SK-N-SH (cell line): ENCODE measurements around the gene TCEA2. TPM values are rescaled to one million over a fixed set of nuclear protein-coding genes. Genes with fewer than 3 reads are reported as not detected.

Source experiments
- CTCF ChIA-PET: fragments of 300-600, 350-600 bp; formaldehyde crosslinking; extraction: SDS; loops from one replicate; lab custom pipeline; 2021; lab: Yijun Ruan, JAX
- POLR2A ChIA-PET: fragments of 350-600 bp; sonication (Branson Sonifier 250); formaldehyde crosslinking; extraction: SDS; loops from one replicate; lab custom pipeline; 2020; ENCODE audit warnings: antibody characterized with exemption, inconsistent platforms; lab: Yijun Ruan, JAX
- DNase-seq: peaks from one replicate; pipeline ENCODE4 v3.0.0; 2012
- H2AFZ ChIP-seq: fragments of 200-600 bp; sonication (generic); 2 replicates; pipeline ENCODE4 v1.8.1; 2016; ENCODE audit warnings: antibody characterized with exemption, mild to moderate bottlenecking, low read depth
- H3F3A ChIP-seq: fragments of 200-600 bp; sonication (generic); replicated peaks from 2 replicates; pipeline ENCODE3; 2016; ENCODE audit warnings: antibody characterized with exemption, mild to moderate bottlenecking; ENCODE audit not compliant: insufficient read depth
- H3K27ac ChIP-seq, 2 experiments: fragments of 200-500 bp in 1 of 2; fragments of 200-600 bp in 1 of 2; sonication (Bioruptor generic) in 1 of 2; sonication (generic), shearing (Covaris generic) in 1 of 2; 2 replicates each; pipeline versions ENCODE4 v1.5.1 to v1.6.1; 2014 to 2016; ENCODE audit warnings: low read depth in 2 of 2, inconsistent platforms in 1 of 2, low read length in 1 of 2, mild to moderate bottlenecking in 1 of 2, mixed read lengths in 1 of 2
- H3K27me3 ChIP-seq: fragments of 200-600 bp; sonication (generic), shearing (Covaris generic); 2 replicates; pipeline ENCODE4 v1.6.1; 2016; ENCODE audit warnings: mixed run types; ENCODE audit not compliant: insufficient read depth
- H3K36me3 ChIP-seq, 2 experiments: fragments of 200-500 bp in 1 of 2; fragments of 200-600 bp in 1 of 2; sonication (Bioruptor generic) in 1 of 2; sonication (generic) in 1 of 2; replicated peaks in 1 of 2; 2 replicates each; pipeline versions ENCODE3 to v1.5.1; 2014 to 2016; ENCODE audit warnings: low read length in 1 of 2, mild to moderate bottlenecking in 1 of 2; ENCODE audit not compliant: insufficient read depth in 2 of 2, control insufficient read depth in 1 of 2
- H3K4me1 ChIP-seq, 2 experiments: fragments of 200-500 bp in 1 of 2; fragments of 200-600 bp in 1 of 2; sonication (Bioruptor generic) in 1 of 2; sonication (generic), shearing (Covaris generic) in 1 of 2; 2 replicates each; pipeline versions ENCODE4 v1.5.1 to v1.6.1; 2014 to 2016; ENCODE audit warnings: low read depth in 1 of 2, low read length in 1 of 2, mixed run types in 1 of 2; ENCODE audit not compliant: insufficient read depth in 2 of 2, control insufficient read depth in 1 of 2
- H3K4me2 ChIP-seq: fragments of 200-600 bp; sonication (generic), shearing (Covaris generic); 2 replicates; pipeline ENCODE4 v1.6.1; 2017; ENCODE audit warnings: mixed run types
- H3K4me3 ChIP-seq, 2 experiments: fragments of 200-500 bp in 1 of 2; fragments of 200-600 bp in 1 of 2; sonication (Bioruptor generic) in 1 of 2; sonication (generic), shearing (Covaris generic) in 1 of 2; 2 replicates each; pipeline versions ENCODE4 v1.5.1 to v1.8.1; 2014 to 2016; ENCODE audit warnings: low read depth in 2 of 2, inconsistent platforms in 1 of 2, low read length in 1 of 2, mild to moderate bottlenecking in 1 of 2, mixed read lengths in 1 of 2, moderate library complexity in 1 of 2
- H3K79me2 ChIP-seq: fragments of 200-600 bp; sonication (generic); 2 replicates; pipeline ENCODE4 v1.8.1; 2017; ENCODE audit warnings: mild to moderate bottlenecking; ENCODE audit not compliant: insufficient read depth
- H3K9ac ChIP-seq: fragments of 200-600 bp; sonication (generic); 2 replicates; pipeline ENCODE4 v1.6.1; 2017; ENCODE audit warnings: mixed run types
- H3K9me2 ChIP-seq: fragments of 200-600 bp; sonication (generic); 2 replicates; pipeline ENCODE4 v1.6.1; 2017; ENCODE audit warnings: mixed run types
- H3K9me3 ChIP-seq: fragments of 200-600 bp; sonication (generic); 2 replicates; pipeline ENCODE4 v1.6.1; 2017; ENCODE audit warnings: mixed run types, mild to moderate bottlenecking, moderate library complexity
- H4K20me1 ChIP-seq: fragments of 200-600 bp; sonication (generic); 2 replicates; pipeline ENCODE4 v1.6.1; 2017; ENCODE audit warnings: mild to moderate bottlenecking, mixed run types; ENCODE audit not compliant: insufficient read depth
- EP300 ChIP-seq, 2 experiments: IDR thresholded peaks; 2 replicates each; pipeline versions ENCODE4 v1.4.0 to v1.6.1; 2012; ENCODE audit warnings: borderline replicate concordance in 1 of 2, low read depth in 1 of 2, low read length in 1 of 2
- FOSL2 ChIP-seq: IDR thresholded peaks from 2 replicates; pipeline ENCODE4 v1.4.0; 2012; ENCODE audit warnings: low read depth, mild to moderate bottlenecking, moderate library complexity, borderline replicate concordance
- FOXJ3 ChIP-seq: sonication (generic); formaldehyde crosslinking; IDR thresholded peaks from 2 replicates; pipeline ENCODE4 v1.5.1; 2020; ENCODE audit warnings: mild to moderate bottlenecking, missing genetic modification reagents
- FOXM1 ChIP-seq: IDR thresholded peaks from 2 replicates; pipeline ENCODE4 v1.4.0; 2012; ENCODE audit warnings: low read depth, mild to moderate bottlenecking
- GATA2 ChIP-seq: sonication (generic); formaldehyde crosslinking; IDR thresholded peaks from 2 replicates; pipeline ENCODE4 v1.5.0; 2020; ENCODE audit warnings: mild to moderate bottlenecking, missing genetic modification reagents
- JUND ChIP-seq: IDR thresholded peaks from 2 replicates; pipeline ENCODE4 v1.4.0; 2012
- MXI1 ChIP-seq: IDR thresholded peaks from 2 replicates; pipeline ENCODE4 v1.6.1; 2012; ENCODE audit warnings: mild to moderate bottlenecking, low read depth, low read length, improper control_type of control experiment
- NFIC ChIP-seq: IDR thresholded peaks from 2 replicates; pipeline ENCODE4 v1.4.0; 2012; ENCODE audit warnings: borderline replicate concordance
- NRF1 ChIP-seq: IDR thresholded peaks from 2 replicates; pipeline ENCODE4 v1.6.1; 2012; ENCODE audit warnings: low read depth, mild to moderate bottlenecking, low read length
- POLR2AphosphoS5 ChIP-seq: IDR thresholded peaks from 2 replicates; pipeline ENCODE4 v1.6.1; 2012; ENCODE audit warnings: low read depth, low read length
- RAD21 ChIP-seq: IDR thresholded peaks from 2 replicates; pipeline ENCODE4 v1.6.1; 2012; ENCODE audit warnings: mild to moderate bottlenecking, low read length
- RCOR1 ChIP-seq: fragments of 150-350 bp; IDR thresholded peaks from 2 replicates; pipeline ENCODE4 v1.6.1; 2017; ENCODE audit warnings: antibody characterized with exemption, low read length
- RFX5 ChIP-seq: IDR thresholded peaks from 2 replicates; pipeline ENCODE4 v1.6.1; 2012; ENCODE audit warnings: mild to moderate bottlenecking, improper control_type of control experiment, low read length
- RXRA ChIP-seq: IDR thresholded peaks from 2 replicates; pipeline ENCODE4 v1.4.0; 2012; ENCODE audit warnings: low read depth, mild to moderate bottlenecking, borderline replicate concordance
- SIN3A ChIP-seq: IDR thresholded peaks from 2 replicates; pipeline ENCODE4 v1.6.1; 2012; ENCODE audit warnings: low read depth, mild to moderate bottlenecking, low read length, moderate library complexity, borderline replicate concordance
- TAF1 ChIP-seq: IDR thresholded peaks from 2 replicates; pipeline ENCODE4 v1.6.1; 2012; ENCODE audit warnings: low read depth, mild to moderate bottlenecking, low read length, moderate library complexity, borderline replicate concordance
- TCF12 ChIP-seq: IDR thresholded peaks from 2 replicates; pipeline ENCODE4 v1.4.0; 2012
- WGBS: methylation state at CpG from one replicate; pipeline ENCODE4 v1.1.6; 2017; ENCODE audit warnings: low lambda C conversion rate; 5-methylcytosine and 5-hydroxymethylcytosine counted together
- polyA plus RNA-seq, 3 experiments: library from polyadenylated mRNA; depleted of rRNA; stranded (reverse); fragments of >200 nt; gene quantifications; 2 replicates each; pipeline ENCODE4 v1.2.3, GENCODE V29; 2012
- TF ChIP-seq, protein P1 (sequence below): fragments of 150-350 bp; IDR thresholded peaks from 2 replicates; pipeline ENCODE4 v1.6.1; 2017; ENCODE audit warnings: antibody characterized with exemption, low read length, low read depth, borderline replicate concordance
- TF ChIP-seq, protein P2 (sequence below): IDR thresholded peaks from 2 replicates; pipeline ENCODE4 v1.4.0; 2012; ENCODE audit warnings: low read depth, borderline replicate concordance
- TF ChIP-seq, protein P3 (sequence below): IDR thresholded peaks from 2 replicates; pipeline ENCODE4; 2012

The TCEA2 gene
- polyA plus RNA-seq, 1 of the 3 experiments (the other 2 are of a cell fraction): 98.9 TPM

DNA sequence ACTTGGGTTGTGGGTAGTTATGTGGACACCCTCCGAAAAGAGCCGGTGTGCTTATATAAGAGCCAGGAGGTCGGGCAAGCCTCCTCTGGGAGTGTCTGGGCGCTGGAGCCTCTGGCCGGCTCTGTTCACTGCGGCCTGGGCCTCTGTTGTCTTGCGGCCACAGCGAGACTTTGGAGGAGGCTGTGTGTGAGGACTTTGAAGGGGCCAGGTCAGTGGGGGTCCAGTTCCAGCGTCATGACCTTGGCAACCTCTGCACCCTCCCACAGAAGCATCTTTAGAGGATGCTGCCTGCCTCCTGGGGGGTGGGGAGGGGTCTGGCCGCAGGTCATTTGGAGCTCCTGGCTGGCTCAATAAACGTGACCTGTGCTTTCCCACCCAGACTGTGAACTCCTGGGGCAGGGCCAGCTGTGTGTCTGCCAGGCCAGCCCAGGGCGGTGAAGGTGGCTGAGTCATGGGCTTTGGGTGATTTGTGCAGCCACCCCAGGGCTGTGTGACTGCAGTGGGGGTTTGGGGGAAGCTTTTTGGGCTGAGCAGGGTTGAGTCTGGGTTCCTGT is 1.2 kb downstream of the TCEA2 start:
- peak overlapping the region in 1 of 2 experiments; percentile 64; a peak in 2 of 4 replicates for H3K27ac ChIP-seq
- ChIA-PET CTCF (interaction anchor here (1.2 to 2.3 kb wide), 3 partner anchors 17 to 56 kb away, joined by 3 to 12 read pairs (median 5); no protein-coding TSS in a partner anchor), POLR2A (no interaction called here)
- peak overlapping the region; percentile 90; the same call in 1 of the 2 replicates for H3K9ac ChIP-seq
- TF ChIP-seq TCF12 (peak; percentile 24; the same call in 1 of the 2 replicates), NFIC (peak; percentile 50), SIN3A (no peak), POLR2AphosphoS5 (no peak), FOSL2 (peak; percentile 53; the same call in 1 of the 2 replicates), RFX5 (no peak), NRF1 (no peak), TAF1 (no peak)
- DNase-seq: no peak
- peaks cover 14 to 21% of the 10 kb centered on the region in 2 experiments; a peak in 2 of 4 replicates for H3K4me1 ChIP-seq
- H3K4me2 ChIP-seq: peak overlapping the region; percentile 96
- no peaks in the 10 kb centered on the region for H3K27me3 ChIP-seq
- peak overlapping the region; percentile 91 to 93 for H3K4me3 ChIP-seq
- H3F3A ChIP-seq: peaks cover 4% of the 10 kb centered on the region
- no peaks in the 10 kb centered on the region for H3K9me3 ChIP-seq
- H4K20me1 ChIP-seq: no peaks in the 10 kb centered on the region
- no peak overlapping the region for H2AFZ ChIP-seq
- H3K36me3 ChIP-seq: no peaks in the 10 kb centered on the region
- no peaks in the 10 kb centered on the region for H3K9me2 ChIP-seq
- peaks cover 15% of the 10 kb centered on the region; the same call in 1 of the 2 replicates for H3K79me2 ChIP-seq
- 30% methylated on average over 12 of the region's 12 CpGs for WGBS

DNA sequence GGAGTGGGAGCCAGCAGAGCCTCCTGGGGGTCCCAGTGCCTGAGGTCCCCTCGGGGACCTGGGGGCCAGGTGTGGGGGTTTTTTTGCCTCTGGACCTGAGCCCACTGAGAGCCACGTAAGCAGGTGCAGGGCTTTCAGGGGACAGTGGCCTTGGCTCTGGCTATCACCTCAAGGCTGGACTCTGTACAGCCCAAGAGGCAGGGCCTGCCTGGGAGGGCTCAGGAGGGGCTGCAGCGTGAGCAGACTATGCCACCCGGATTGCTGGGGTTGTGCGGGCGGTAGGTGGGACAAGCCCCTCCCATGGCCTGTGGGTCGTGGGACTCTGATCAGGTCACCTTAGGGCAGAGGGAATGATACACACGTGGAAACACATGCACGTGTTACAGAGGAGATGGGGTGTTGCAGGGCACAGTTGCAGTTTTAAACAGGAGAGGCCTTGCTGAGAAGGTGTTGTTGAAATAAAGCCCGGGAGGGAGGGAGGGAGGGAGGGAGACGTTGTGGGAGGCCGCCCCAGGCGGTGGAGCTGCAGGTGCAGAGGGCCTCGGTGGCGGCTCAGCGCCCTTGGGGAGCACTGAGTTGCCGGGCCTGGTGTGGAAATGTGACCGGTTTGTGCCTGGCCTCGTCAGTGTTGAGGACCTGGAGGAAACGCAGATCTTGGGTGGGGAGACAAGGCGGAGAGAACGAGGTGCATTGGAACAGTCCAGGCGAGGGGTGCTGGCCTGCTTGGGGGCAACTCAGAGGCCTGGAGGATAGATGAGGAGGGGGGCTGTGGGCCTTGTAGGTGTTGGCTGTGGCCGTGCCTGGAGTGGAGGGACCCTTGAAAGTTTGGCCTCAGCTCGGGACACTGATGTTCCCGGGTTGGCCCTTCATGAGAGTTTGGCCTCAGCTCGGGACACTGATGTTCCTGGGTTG is 2.3 kb downstream of the TCEA2 start:
- peak overlapping the region; percentile 96; the same call in 1 of the 2 replicates for H3K4me2 ChIP-seq

More for the DNA sequence above, 2.3 kb downstream of the TCEA2 start:
- TF ChIP-seq, protein P1, sequence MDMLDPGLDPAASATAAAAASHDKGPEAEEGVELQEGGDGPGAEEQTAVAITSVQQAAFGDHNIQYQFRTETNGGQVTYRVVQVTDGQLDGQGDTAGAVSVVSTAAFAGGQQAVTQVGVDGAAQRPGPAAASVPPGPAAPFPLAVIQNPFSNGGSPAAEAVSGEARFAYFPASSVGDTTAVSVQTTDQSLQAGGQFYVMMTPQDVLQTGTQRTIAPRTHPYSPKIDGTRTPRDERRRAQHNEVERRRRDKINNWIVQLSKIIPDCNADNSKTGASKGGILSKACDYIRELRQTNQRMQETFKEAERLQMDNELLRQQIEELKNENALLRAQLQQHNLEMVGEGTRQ: no peak
- TF ChIP-seq RXRA (no peak), FOXM1 (no peak), POLR2AphosphoS5 (no peak), SIN3A (no peak), RCOR1 (no peak), JUND (no peak), RAD21 (no peak), GATA2 (no peak), MXI1 (no peak), FOXJ3 (CRISPR knock-in tag) (no peak), EP300 (IDR thresholded peaks at IDR 0.05; ENCODE audit: borderline replicate concordance in 1 of 2, low read depth in 1 of 2, low read length in 1 of 2) (no peak)
- TF ChIP-seq, protein P2, sequence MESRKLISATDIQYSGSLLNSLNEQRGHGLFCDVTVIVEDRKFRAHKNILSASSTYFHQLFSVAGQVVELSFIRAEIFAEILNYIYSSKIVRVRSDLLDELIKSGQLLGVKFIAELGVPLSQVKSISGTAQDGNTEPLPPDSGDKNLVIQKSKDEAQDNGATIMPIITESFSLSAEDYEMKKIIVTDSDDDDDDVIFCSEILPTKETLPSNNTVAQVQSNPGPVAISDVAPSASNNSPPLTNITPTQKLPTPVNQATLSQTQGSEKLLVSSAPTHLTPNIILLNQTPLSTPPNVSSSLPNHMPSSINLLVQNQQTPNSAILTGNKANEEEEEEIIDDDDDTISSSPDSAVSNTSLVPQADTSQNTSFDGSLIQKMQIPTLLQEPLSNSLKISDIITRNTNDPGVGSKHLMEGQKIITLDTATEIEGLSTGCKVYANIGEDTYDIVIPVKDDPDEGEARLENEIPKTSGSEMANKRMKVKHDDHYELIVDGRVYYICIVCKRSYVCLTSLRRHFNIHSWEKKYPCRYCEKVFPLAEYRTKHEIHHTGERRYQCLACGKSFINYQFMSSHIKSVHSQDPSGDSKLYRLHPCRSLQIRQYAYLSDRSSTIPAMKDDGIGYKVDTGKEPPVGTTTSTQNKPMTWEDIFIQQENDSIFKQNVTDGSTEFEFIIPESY: no peak
- TF ChIP-seq, protein P3, sequence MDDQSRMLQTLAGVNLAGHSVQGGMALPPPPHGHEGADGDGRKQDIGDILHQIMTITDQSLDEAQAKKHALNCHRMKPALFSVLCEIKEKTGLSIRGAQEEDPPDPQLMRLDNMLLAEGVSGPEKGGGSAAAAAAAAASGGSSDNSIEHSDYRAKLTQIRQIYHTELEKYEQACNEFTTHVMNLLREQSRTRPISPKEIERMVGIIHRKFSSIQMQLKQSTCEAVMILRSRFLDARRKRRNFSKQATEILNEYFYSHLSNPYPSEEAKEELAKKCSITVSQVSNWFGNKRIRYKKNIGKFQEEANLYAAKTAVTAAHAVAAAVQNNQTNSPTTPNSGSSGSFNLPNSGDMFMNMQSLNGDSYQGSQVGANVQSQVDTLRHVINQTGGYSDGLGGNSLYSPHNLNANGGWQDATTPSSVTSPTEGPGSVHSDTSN: no peak
- Histone ChIP-seq H3K4me1 (peaks cover 14 to 21% of the 10 kb centered on the region in 2 experiments; a peak in 2 of 4 replicates), H4K20me1 (no peaks in the 10 kb centered on the region), H3K9ac (no peak overlapping the region), H3K4me3 (no peak overlapping the region), H3K9me2 (no peaks in the 10 kb centered on the region), H3K36me3 (no peaks in the 10 kb centered on the region), H3K79me2 (peaks cover 15% of the 10 kb centered on the region; the same call in 1 of the 2 replicates), H3K9me3 (no peaks in the 10 kb centered on the region), H3F3A (peaks cover 4% of the 10 kb centered on the region), H3K27ac (no peak overlapping the region), H3K27me3 (no peaks in the 10 kb centered on the region), H2AFZ (no peak overlapping the region)
- DNase-seq: no peak
- ChIA-PET CTCF (interaction anchor here (1.2 to 2.3 kb wide), 2 partner anchors 16 to 27 kb away, joined by 3 to 12 read pairs; no protein-coding TSS in a partner anchor), POLR2A (no interaction called here)
- WGBS: 85% methylated on average over 20 of the region's 27 CpGs
